ENCODE results near the gene DAP. TPM values are rescaled to one million over a fixed set of nuclear protein-coding genes. Genes with fewer than 3 reads are reported as not detected.

DAP gene
- total RNA-seq, 1 experiment from 2014 or later = 108 TPM

DNA sequence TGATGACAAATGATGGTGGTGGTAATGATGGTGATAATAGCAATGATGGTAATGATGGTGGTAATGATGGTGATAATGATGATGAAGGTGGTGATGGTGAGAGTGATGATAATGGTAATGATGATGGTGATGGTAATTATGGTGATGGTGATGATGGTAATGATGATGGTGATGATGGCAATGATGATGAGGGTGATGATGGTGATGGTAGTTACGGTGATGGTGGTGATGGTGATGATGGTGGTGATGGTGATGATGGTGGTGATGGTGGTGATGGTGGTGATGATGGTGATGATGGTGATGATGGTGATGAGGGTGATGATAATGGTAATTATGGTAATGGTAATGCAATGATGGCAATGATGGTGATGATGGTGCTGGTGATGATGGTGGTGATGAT lies 91.1 kb downstream of the DAP start:
- in situ Hi-C loops (cut with HindIII; ENCODE audit: low pct_unique_long_range_greater_than_20kb, low sequenced_read_pairs) = no loop called here
- intact Hi-C loops (cut with micrococcal nuclease; ENCODE audit: unreplicated experiment) = no loop called here
- Histone ChIP-seq H3K36me3 (ENCODE audit: control insufficient read depth, insufficient read depth, low read length) (no peaks in the 10 kb centered on the region), H3K9me3 (ENCODE audit: control insufficient read depth, insufficient read depth, low read depth, low read length) (no peaks in the 10 kb centered on the region), H3K27me3 (ENCODE audit: control insufficient read depth, insufficient read depth, low read length) (no peaks in the 10 kb centered on the region), H3K4me1 (ENCODE audit: control insufficient read depth, insufficient read depth, low read length) (no peaks in the 10 kb centered on the region; the same call in 1 of the 2 replicates), H3K4me3 (ENCODE audit: low read depth in 2 of 2, low read length in 2 of 2) (no peak overlapping the region), H3K27ac (ENCODE audit: low read length) (no peak overlapping the region)
- TF ChIP-seq, protein P1, sequence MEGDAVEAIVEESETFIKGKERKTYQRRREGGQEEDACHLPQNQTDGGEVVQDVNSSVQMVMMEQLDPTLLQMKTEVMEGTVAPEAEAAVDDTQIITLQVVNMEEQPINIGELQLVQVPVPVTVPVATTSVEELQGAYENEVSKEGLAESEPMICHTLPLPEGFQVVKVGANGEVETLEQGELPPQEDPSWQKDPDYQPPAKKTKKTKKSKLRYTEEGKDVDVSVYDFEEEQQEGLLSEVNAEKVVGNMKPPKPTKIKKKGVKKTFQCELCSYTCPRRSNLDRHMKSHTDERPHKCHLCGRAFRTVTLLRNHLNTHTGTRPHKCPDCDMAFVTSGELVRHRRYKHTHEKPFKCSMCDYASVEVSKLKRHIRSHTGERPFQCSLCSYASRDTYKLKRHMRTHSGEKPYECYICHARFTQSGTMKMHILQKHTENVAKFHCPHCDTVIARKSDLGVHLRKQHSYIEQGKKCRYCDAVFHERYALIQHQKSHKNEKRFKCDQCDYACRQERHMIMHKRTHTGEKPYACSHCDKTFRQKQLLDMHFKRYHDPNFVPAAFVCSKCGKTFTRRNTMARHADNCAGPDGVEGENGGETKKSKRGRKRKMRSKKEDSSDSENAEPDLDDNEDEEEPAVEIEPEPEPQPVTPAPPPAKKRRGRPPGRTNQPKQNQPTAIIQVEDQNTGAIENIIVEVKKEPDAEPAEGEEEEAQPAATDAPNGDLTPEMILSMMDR (IDR thresholded peaks at IDR 0.05) = no peak
- TF ChIP-seq, protein P2, sequence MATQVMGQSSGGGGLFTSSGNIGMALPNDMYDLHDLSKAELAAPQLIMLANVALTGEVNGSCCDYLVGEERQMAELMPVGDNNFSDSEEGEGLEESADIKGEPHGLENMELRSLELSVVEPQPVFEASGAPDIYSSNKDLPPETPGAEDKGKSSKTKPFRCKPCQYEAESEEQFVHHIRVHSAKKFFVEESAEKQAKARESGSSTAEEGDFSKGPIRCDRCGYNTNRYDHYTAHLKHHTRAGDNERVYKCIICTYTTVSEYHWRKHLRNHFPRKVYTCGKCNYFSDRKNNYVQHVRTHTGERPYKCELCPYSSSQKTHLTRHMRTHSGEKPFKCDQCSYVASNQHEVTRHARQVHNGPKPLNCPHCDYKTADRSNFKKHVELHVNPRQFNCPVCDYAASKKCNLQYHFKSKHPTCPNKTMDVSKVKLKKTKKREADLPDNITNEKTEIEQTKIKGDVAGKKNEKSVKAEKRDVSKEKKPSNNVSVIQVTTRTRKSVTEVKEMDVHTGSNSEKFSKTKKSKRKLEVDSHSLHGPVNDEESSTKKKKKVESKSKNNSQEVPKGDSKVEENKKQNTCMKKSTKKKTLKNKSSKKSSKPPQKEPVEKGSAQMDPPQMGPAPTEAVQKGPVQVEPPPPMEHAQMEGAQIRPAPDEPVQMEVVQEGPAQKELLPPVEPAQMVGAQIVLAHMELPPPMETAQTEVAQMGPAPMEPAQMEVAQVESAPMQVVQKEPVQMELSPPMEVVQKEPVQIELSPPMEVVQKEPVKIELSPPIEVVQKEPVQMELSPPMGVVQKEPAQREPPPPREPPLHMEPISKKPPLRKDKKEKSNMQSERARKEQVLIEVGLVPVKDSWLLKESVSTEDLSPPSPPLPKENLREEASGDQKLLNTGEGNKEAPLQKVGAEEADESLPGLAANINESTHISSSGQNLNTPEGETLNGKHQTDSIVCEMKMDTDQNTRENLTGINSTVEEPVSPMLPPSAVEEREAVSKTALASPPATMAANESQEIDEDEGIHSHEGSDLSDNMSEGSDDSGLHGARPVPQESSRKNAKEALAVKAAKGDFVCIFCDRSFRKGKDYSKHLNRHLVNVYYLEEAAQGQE (IDR thresholded peaks at IDR 0.05; ENCODE audit: insufficient read depth in 1 of 2, low read depth in 2 of 2, low read length in 1 of 2) = no peak
- no peak for TF ChIP-seq SIN3A (IDR thresholded peaks at IDR 0.05; ENCODE audit: borderline replicate concordance, insufficient read depth, low read depth, low read length)
- TF ChIP-seq TCF7L2 (IDR thresholded peaks at IDR 0.05; ENCODE audit: low read depth, low read length) = no peak
- no peak for ATAC-seq
- ChIA-PET CTCF (no interaction called here), POLR2A (no interaction called here)
- no peak for DNase-seq (ENCODE audit: low read depth, low spot score)
- BruUV-seq (replicated peaks) = no TSS peak

- no peak for TF ChIP-seq SIN3A (IDR thresholded peaks at IDR 0.05; ENCODE audit: borderline replicate concordance, insufficient read depth, low read depth, low read length)
- TF ChIP-seq TCF7L2 (IDR thresholded peaks at IDR 0.05; ENCODE audit: low read depth, low read length) = no peak
- TF ChIP-seq, protein P2 (IDR thresholded peaks at IDR 0.05; ENCODE audit: insufficient read depth in 1 of 2, low read depth in 2 of 2, low read length in 1 of 2) = no peak
- no peak for TF ChIP-seq POLR2AphosphoS5 (IDR thresholded peaks at IDR 0.05; ENCODE audit: low read depth, low read length)
- TF ChIP-seq, protein P1 (IDR thresholded peaks at IDR 0.05) = no peak
- H3K4me3 ChIP-seq (ENCODE audit: low read depth in 2 of 2, low read length in 2 of 2) = no peak overlapping the region
- no peak for DNase-seq (ENCODE audit: low read depth, low spot score)
- BruUV-seq (replicated peaks) = no TSS peak
- CTCF ChIA-PET = no interaction called here
- H3K27ac ChIP-seq (ENCODE audit: low read length) = no peak overlapping the region
- H3K4me1 ChIP-seq (ENCODE audit: control insufficient read depth, insufficient read depth, low read length) = peaks cover 11% of the 10 kb centered on the region; the same call in 1 of the 2 replicates
- H3K27me3 ChIP-seq (ENCODE audit: control insufficient read depth, insufficient read depth, low read length) = no peaks in the 10 kb centered on the region
- ATAC-seq = no peak
- in situ Hi-C loops (cut with HindIII; ENCODE audit: low pct_unique_long_range_greater_than_20kb, low sequenced_read_pairs) = no loop called here
- no peaks in the 10 kb centered on the region for H3K36me3 ChIP-seq (ENCODE audit: control insufficient read depth, insufficient read depth, low read length)
- H3K9me3 ChIP-seq (ENCODE audit: control insufficient read depth, insufficient read depth, low read depth, low read length) = no peaks in the 10 kb centered on the region
- POLR2A ChIA-PET = no interaction called here
- intact Hi-C loops (cut with micrococcal nuclease; ENCODE audit: unreplicated experiment) = no loop called here
Observed at GRCh38 chr5:10668697-10669096, 92.3 kb downstream of the DAP start.
